HT-29 (cell line): ENCODE measurements around the gene PARVB. TPM values are rescaled to one million over a fixed set of nuclear protein-coding genes. Genes with fewer than 3 reads are reported as not detected.

Experiments used
- DNase-seq: peaks from one replicate; pipeline ENCODE4 v3.0.0-alpha.2; 2015; ENCODE audit warnings: low spot score
- total RNA-seq: library from RNA; depleted of rRNA; stranded (reverse); fragments of >200 nt; shearing (Covaris generic); gene quantifications from 2 replicates; pipeline ENCODE4 v1.2.3, GENCODE V29; 2014

The PARVB gene
- total RNA-seq, 1 experiment from 2014 or later, result not detected

GRCh38 chr22:44196241-44196640 lies 172.1 kb downstream of the PARVB start:
- DNase-seq, result no peak

DNA sequence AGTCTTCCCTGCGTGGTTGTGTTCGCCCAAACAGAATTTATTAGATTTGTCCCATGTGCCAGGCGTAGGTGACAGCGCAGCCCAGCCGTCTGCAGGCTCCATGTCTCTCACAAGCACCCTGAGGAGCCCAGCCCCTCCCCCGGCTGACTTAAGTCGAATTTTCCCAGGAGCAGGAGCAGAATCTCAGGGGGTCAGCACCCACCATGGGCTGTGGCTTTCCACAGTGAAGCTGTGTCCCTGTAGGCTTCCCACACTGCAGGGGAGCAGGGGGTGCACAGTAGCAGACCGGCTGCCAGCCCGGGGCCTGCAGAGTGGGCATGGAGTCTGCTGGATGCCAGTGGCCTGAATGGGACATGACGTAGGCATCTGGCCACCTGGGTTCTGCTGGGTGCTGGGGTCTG lies 172.6 kb downstream of the PARVB start:
- DNase-seq, result no peak

- DNase-seq, result no peak
Measured at GRCh38 chr22:44197271-44197670, 173.2 kb downstream of the PARVB start.

GRCh38 chr22:44199164-44199563 lies 175.1 kb downstream of the PARVB start:
- DNase-seq, result no peak

- no peak for DNase-seq
Measured at GRCh38 chr22:44199866-44200265, 175.8 kb downstream of the PARVB start.

DNA sequence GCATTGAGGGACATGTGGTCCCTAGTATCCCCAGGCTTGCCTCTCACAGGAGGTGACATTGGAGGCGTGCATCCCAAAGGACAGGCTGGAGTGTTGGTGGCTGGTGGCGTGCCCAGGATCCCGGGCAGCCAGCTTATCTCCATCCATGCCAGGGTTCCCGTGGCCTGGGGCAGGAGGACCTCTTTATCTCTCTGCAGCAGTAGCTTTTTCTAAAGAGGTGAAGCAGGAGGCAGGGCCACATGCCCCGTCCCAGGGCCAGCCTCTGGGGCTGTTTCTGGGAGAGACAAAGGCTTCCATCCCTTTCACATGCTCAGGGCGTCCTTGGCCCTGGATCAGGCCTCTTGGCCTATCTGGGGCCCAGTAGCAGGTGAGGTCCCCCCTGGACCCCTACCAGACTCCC lies 176.3 kb downstream of the PARVB start:
- no peak for DNase-seq

GRCh38 chr22:44200855-44201550 lies 176.9 kb downstream of the PARVB start:
- DNase-seq, result no peak

- no peak for DNase-seq
Measured at GRCh38 chr22:44201665-44202064, 177.6 kb downstream of the PARVB start.

DNA sequence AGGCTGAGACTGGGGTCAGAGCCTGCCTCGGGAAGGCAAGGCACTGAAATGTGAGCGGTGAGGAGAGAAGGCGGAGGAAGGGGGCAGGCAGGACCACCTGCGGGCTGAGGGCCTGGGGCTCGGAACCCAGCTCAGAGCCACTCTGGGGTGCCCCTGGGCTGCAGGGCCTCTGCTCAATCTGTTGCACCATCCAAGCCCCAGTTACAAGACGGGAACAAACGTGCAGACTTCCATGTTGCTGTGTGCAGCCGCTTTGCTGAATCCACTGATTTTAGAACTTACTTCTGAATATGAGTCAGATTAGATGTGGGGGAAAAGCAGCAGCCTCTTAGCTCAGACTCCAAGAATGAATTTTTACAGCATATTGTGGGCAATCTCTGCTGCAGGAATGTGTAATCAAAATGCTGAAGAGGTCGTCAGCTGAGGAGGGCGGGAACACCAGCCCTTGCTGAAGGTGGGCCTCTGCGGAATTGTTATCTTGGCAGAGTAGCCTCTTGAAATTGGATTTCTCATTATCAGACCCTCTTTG lies 178.2 kb downstream of the PARVB start:
- no peak for DNase-seq

DNA sequence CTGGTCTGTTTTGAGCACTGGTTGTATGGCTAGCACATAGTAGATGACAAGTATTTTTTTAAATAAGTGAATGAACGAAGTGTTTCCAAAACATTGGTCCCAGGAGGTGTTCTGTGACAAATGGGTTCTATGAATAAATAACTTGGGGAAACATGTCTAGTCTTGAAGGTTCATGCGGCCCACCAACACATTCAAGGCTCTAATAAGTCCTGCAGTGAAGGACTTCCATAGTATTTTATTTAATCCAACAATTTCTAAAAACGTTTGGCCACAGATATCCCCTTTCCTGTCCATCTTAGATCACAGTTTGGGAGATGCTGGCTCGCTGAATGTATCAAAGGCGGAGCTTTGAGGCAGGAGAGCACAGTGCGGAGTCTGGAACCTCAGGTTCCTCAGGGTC lies 179.1 kb downstream of the PARVB start:
- no peak for DNase-seq

DNA sequence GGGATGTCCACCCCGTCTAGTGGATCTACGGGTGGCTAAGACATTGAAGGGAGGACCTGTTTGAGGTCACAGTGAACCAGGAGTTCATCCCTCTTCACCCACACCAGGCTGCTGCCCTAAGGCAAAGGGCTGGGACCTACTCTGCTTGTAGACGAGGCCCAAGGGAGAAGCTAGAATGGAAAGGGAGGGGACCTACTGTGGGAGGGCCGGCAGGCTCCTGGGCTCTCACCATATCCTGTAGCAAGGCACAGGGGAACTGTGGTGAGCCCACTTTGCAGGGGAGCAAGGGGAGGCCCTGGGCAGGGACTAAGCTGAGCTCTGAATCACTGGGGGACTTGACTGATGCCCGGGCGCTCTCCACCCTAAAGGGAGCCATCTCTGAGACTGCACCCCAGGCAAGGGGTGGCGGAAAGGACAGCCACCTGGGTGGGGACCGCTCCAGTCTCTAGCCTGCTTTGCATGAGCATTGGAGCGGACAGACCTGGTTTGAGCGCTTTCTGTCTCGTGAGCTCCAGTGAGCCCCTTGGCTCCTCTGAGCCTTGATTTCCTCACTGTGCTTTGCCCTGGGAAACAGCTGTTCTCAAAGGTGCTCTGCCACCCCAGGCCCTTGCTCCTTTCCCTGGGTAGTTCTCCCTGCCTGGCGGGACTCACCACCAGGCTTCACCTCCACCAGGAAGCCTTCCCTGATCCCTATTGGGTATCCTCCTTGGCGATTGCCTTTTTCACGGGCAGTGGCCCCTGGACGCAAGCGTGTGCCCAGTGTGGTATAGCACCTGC lies 180.8 kb downstream of the PARVB start:
- no peak for DNase-seq

DNA sequence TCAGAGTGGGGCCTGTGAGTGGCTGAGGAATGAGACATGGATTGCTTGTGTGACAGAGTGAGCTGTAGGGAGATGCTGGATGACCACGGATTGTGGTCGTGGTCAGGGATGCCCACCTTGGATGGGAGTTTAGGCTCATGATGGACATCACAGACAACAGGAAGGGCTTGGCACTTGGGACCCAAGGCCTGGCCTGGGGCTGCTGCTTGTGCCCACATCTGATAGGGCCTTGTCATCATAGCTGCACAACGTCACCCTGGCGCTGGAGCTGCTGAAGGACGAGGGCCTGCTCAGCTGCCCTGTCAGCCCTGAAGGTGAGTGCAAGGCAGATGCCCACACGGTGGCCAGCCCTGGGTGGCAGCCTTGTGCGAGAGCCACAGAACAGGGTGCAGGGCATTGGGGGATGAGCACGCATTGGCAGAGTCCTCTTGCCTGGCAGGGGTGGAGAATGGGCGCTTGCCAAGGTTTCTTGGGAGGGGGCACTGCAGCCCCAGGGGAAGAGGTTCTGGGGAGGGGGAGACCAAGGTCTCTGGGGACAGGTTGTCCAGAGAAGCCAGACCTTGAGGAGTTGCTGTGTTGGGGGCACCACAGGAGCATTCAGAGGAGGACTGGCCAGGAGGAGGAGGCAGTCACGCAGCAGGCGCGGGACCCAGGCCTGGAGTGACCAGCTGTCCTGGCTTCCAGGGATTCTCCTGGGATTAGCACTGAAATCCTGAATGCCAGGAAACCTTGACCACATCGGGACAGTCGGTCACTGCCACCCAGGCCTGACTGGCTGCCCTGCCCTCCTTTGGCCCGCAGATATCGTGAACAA lies 181.6 kb downstream of the PARVB start:
- DNase-seq, result no peak

GRCh38 chr22:44206330-44206645 lies 182.2 kb downstream of the PARVB start:
- DNase-seq, result no peak

DNA sequence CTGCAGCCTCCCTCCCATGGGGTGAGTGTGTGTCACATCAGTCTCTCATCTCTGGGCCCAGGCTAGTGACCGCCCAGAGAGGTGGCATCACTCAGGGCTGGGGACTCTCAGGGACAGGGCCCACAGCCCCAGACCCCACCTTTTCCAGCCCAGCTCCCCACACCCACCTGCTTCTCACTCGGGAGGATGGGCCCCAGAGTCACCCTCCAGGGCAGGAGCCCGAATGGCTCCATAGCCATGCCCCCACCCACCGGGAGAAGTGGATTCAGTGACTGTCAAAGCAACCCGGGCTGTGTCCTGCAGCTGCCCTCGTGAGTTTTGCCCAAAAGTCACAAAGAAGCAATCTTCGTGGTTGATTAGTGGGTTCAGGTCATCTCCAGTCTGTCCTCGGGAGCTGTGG lies 182.6 kb downstream of the PARVB start:
- DNase-seq, result no peak

DNA sequence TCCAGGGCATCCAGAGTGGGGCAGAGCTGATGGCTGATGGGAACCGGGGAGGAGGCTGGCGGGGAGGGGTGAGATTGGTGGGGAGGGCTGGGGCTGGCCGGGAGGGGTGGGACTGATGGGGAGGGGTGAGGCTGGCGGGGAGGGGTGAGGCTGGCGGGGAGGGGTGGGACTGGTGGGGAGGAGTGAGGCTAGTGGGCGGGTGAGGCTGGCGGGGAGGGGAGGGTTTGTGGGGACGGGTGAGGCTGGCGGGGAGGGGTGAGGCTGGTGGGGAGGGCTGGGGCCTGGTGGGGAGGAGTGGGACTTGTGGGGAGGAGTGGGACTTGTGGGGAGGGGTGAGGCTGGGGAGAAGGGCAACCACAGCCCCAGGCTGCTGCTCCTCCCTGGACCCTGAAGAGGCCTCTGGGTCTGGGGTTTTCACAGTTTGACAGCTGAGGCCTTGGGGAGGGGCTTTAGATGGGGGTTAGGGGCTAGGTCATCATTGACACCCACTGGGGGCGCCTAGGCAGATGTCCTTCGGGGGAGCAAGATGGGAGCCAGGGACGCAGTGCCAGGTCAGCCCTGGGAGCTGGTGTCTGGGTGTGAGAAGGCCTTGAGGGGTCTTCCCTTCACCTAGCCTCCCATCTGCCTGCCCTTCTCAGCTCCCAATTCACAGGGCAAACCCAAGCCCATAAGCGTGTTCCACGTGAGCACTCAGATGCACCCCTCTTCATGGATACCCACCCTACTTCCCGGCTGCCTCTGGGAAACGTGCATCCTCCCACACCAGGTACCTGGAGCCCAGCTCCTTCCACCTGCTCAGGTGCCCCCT lies 183.3 kb downstream of the PARVB start:
- no peak for DNase-seq

DNA sequence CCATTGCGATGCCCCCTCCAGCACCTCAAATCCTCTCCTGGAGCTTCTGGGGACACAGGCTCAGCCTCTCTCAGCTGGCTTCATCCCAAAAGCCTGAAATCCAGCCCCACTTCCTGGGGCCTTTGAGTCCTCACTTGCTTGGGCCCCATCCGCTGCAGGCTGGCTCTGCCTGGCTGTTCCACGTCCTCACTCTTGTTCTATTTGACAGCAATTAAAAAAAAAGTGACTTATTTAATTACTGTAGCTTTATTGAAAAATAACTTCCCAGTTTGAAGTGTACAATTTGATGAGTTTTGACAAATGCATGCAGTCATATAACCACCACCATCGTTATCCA lies 183.8 kb downstream of the PARVB start:
- no peak for DNase-seq

DNA sequence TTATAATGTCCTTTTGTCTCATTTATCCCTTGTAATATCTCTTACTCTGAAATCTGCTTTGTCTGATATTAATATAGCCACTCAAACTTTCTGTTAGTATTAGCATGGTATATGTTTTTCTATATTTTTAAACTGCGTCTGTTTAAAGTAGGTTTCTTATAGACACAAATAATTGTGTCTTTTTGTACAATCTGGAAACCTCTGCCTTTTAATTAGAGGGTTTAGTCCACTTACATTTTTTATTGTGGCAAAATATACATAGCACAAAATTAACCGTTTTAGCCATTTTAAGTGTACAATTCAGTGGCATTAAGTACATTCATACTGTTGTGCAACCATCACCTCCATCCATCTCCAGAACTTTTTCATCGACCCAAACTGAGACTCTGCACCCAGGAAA lies 185.2 kb downstream of the PARVB start:
- DNase-seq, result no peak

GRCh38 chr22:44210722-44211121 lies 186.6 kb downstream of the PARVB start:
- DNase-seq, result no peak

DNA sequence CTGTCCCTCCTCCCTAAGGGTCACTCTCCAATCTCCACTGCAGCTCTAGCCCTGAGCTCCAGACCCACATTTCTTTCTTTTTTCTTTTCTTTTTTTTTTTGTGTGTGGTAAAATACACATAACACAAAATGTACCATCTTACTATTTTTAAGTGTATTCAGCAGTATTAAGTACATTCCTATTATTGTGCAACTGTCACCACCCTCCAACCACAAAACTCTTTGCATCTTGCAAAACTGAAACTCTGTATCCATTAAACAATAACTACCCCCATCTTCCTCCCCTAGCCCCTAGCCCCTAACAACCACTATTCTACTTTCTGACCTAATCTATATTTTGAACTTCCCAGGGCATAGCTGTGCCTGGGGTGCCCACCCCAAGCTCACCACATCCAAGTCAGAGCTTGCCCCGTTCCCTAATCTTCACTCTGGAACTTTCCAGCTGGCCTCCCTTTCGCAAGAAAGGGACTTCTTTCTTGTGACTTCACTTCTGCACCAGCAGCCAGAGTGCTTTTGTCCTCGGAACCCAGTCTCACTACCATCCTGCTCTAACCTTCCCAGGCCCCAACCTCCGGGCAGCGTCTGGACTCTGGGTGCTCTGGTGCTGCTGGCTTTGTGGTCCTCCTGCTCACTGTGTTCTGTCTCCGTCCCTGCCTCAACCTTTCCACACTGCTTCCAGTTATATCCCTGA lies 187.3 kb downstream of the PARVB start:
- DNase-seq, result no peak

- DNase-seq, result no peak
Measured at GRCh38 chr22:44211946-44212930, 188.1 kb downstream of the PARVB start.
